Liver (tissue), 9 donors: ENCODE measurements around the gene LCN6. TPM values are rescaled to one million over a fixed set of nuclear protein-coding genes. Genes with fewer than 3 reads are reported as not detected.

Experiments
- DNase-seq: peaks from one replicate; pipeline ENCODE4 v3.0.0-alpha.2; 2017; ENCODE audit warnings: low spot score
- H3K27ac ChIP-seq, 2 donors: one replicate each; pipeline ENCODE4 v1.7.0; 2013; ENCODE audit warnings: inconsistent platforms in 2 of 2, low read length in 2 of 2, control low read depth in 1 of 2, low read depth in 1 of 2, mild to moderate bottlenecking in 1 of 2
- H3K27me3 ChIP-seq, 4 donors: one replicate each; pipeline versions ENCODE4 v1.6.1 to v1.7.0; 2013; ENCODE audit warnings: low read length in 3 of 4, inconsistent platforms in 1 of 4, mild to moderate bottlenecking in 1 of 4, moderate library complexity in 1 of 4; ENCODE audit not compliant: control insufficient read depth in 4 of 4, insufficient read depth in 4 of 4
- H3K36me3 ChIP-seq, 4 donors: one replicate each; pipeline versions ENCODE4 v1.6.1 to v1.7.0; 2013; ENCODE audit warnings: low read length in 3 of 4, mild to moderate bottlenecking in 3 of 4, low read depth in 1 of 4, moderate library complexity in 1 of 4; ENCODE audit not compliant: control insufficient read depth in 4 of 4, insufficient read depth in 3 of 4
- H3K4me1 ChIP-seq, 4 donors: one replicate each; pipeline versions ENCODE4 v1.6.1 to v1.7.0; 2013; ENCODE audit warnings: low read length in 3 of 4, mild to moderate bottlenecking in 3 of 4, moderate library complexity in 1 of 4; ENCODE audit not compliant: control insufficient read depth in 4 of 4, insufficient read depth in 4 of 4
- H3K4me3 ChIP-seq, 3 donors: one replicate each; pipeline versions ENCODE4 v1.6.1 to v1.7.0; 2013; ENCODE audit warnings: low read length in 3 of 3, control low read depth in 1 of 3, low read depth in 1 of 3, mild to moderate bottlenecking in 1 of 3
- H3K9ac ChIP-seq, 2 donors: one replicate each; pipeline ENCODE4 v1.7.0; 2013; ENCODE audit warnings: low read length in 2 of 2, mild to moderate bottlenecking in 2 of 2, moderate library complexity in 2 of 2, control low read depth in 1 of 2, low read depth in 1 of 2
- H3K9me3 ChIP-seq, 4 donors: one replicate each; pipeline versions ENCODE4 v1.6.1 to v1.7.0; 2013; ENCODE audit warnings: low read length in 3 of 4; ENCODE audit not compliant: control insufficient read depth in 4 of 4
- ATF3 ChIP-seq: IDR thresholded peaks from 2 replicates; pipeline ENCODE4 v1.6.1; 2016; ENCODE audit warnings: antibody characterized with exemption
- CTCF ChIP-seq: fragments of 150-350 bp; IDR thresholded peaks from 2 replicates; pipeline ENCODE4 v1.5.1; 2017; ENCODE audit warnings: improper control_type of control experiment, low read depth, low read length; ENCODE audit not compliant: missing input control
- EGR1 ChIP-seq, 2 donors: IDR thresholded peaks; 2 replicates each; pipeline ENCODE4 v1.6.1; 2016 to 2018; ENCODE audit warnings: antibody characterized with exemption in 2 of 2, low read depth in 2 of 2
- FOXA1 ChIP-seq: IDR thresholded peaks from 2 replicates; pipeline ENCODE4 v1.6.1; 2016; ENCODE audit warnings: antibody characterized with exemption
- FOXA2 ChIP-seq: IDR thresholded peaks from 2 replicates; pipeline ENCODE4 v1.6.1; 2016; ENCODE audit warnings: antibody characterized with exemption
- GABPA ChIP-seq, 2 donors: IDR thresholded peaks in 1 of 2; conservative IDR thresholded peaks in 1 of 2; 2 replicates each; pipeline ENCODE4 v1.6.1; 2016; ENCODE audit warnings: antibody characterized with exemption in 2 of 2, mild to moderate bottlenecking in 1 of 2, moderate library complexity in 1 of 2
- HNF4A ChIP-seq, 2 donors: conservative IDR thresholded peaks; 2 replicates each; pipeline ENCODE4 v1.6.1; 2016; ENCODE audit warnings: antibody characterized with exemption in 2 of 2, mild to moderate bottlenecking in 2 of 2
- HNF4G ChIP-seq: IDR thresholded peaks from 2 replicates; pipeline ENCODE4 v1.6.1; 2016; ENCODE audit warnings: antibody characterized with exemption
- JUND ChIP-seq, 2 donors: IDR thresholded peaks; 2 replicates each; pipeline ENCODE4 v1.6.1; 2016; ENCODE audit warnings: antibody characterized with exemption in 2 of 2
- MAX ChIP-seq: IDR thresholded peaks from 2 replicates; pipeline ENCODE4 v1.6.1; 2016; ENCODE audit warnings: antibody characterized with exemption
- NR2F2 ChIP-seq: IDR thresholded peaks from 2 replicates; pipeline ENCODE4 v1.6.1; 2016; ENCODE audit warnings: antibody characterized with exemption
- RAD21 ChIP-seq, 2 donors: IDR thresholded peaks; 2 replicates each; pipeline ENCODE4 v1.6.1; 2016; ENCODE audit warnings: antibody characterized with exemption in 2 of 2, mild to moderate bottlenecking in 2 of 2
- REST ChIP-seq: IDR thresholded peaks from 2 replicates; pipeline ENCODE4 v1.6.1; 2016; ENCODE audit warnings: antibody characterized with exemption, mild to moderate bottlenecking
- RXRA ChIP-seq, 2 donors: IDR thresholded peaks; 2 replicates each; pipeline ENCODE4 v1.6.1; 2017 to 2018; ENCODE audit warnings: antibody characterized with exemption in 2 of 2, mild to moderate bottlenecking in 1 of 2
- SP1 ChIP-seq: IDR thresholded peaks from 2 replicates; pipeline ENCODE4 v1.6.1; 2018; ENCODE audit warnings: antibody characterized with exemption, mild to moderate bottlenecking
- TAF1 ChIP-seq: conservative IDR thresholded peaks from 2 replicates; pipeline ENCODE4 v1.6.1; 2016; ENCODE audit warnings: antibody characterized with exemption, mild to moderate bottlenecking
- YY1 ChIP-seq: IDR thresholded peaks from 2 replicates; pipeline ENCODE4 v1.6.1; 2016; ENCODE audit warnings: antibody characterized with exemption, mild to moderate bottlenecking
- ZBTB33 ChIP-seq: IDR thresholded peaks from 2 replicates; pipeline ENCODE4 v1.6.1; 2016; ENCODE audit warnings: antibody characterized with exemption
- WGBS: extraction: QIAGEN DNeasy Blood & Tissue Kit; methylation state at CpG from one replicate; pipeline ENCODE4 v1.1.7; 2013; 5-methylcytosine and 5-hydroxymethylcytosine counted together
- polyA plus RNA-seq, 2 donors: library from polyadenylated mRNA; stranded (reverse) in 1 of 2; unstranded in 1 of 2; fragments of 200-250 nt in 1 of 2; fragments of >200 nt in 1 of 2; fragmentation: Nextera tagmentation in 1 of 2; extraction: Ambion mirVana in 1 of 2; gene quantifications; one replicate each; pipeline versions ENCODE4 v1.2.1 to v1.2.3, GENCODE V29; 2013 to 2015
- total RNA-seq, 2 donors: library from RNA; depleted of rRNA; stranded (reverse); fragments of >200 nt; gene quantifications; one replicate each; pipeline ENCODE4 v1.2.3, GENCODE V29; 2014
- donor health status: healthy.
- donor health status: healthy.
- donor health status: healthy.
- donor health status: healthy.
- donor health status: healthy.

The LCN6 gene
- total and polyA plus RNA-seq, 4 donors, result 0.14 to 0.32 TPM; not detected in 2

- Histone ChIP-seq H3K27me3 (no peaks in the 10 kb centered on the region), H3K4me3 (peak overlapping the region in 1 of 3 donors; percentile 23), H3K27ac (peak overlapping the region; percentile 89 to 93), H3K9me3 (no peaks in the 10 kb centered on the region), H3K36me3 (no peaks in the 10 kb centered on the region), H3K9ac (peak overlapping the region in 1 of 2 donors; percentile 21), H3K4me1 (peaks cover 19 to 58% (median 52%) of the 10 kb centered on the region in 4 donors)
- DNase-seq, result no peak
- TF ChIP-seq RXRA (IDR thresholded peaks at IDR 0.05), result peak; percentile 81 to 86
- peak in 1 of 2 donors; percentile 31 for TF ChIP-seq RAD21 (IDR thresholded peaks at IDR 0.05)
- no peak for TF ChIP-seq FOXA1
- peak; percentile 15 to 71 for TF ChIP-seq JUND (IDR thresholded peaks at IDR 0.05)
- peak; percentile 48 for TF ChIP-seq NR2F2
- peak in 1 of 2 donors; percentile 11 for TF ChIP-seq GABPA (IDR thresholded peaks at IDR 0.05 in 1 of 2, conservative IDR thresholded peaks at IDR 0.05 in 1 of 2)
- TF ChIP-seq YY1, result peak; percentile 49
- peak; percentile 28 for TF ChIP-seq REST
- TF ChIP-seq EGR1 (IDR thresholded peaks at IDR 0.05; ENCODE audit: low read depth in 2 of 2), result no peak
- peak; percentile 85 to 86 for TF ChIP-seq HNF4A (conservative IDR thresholded peaks at IDR 0.05)
- peak; percentile 64 for TF ChIP-seq HNF4G
- TF ChIP-seq ATF3, result peak; percentile 47
- TF ChIP-seq FOXA2, result peak; percentile 53
- peak; percentile 41 for TF ChIP-seq TAF1
- TF ChIP-seq CTCF, result no peak
- peak; percentile 69 for TF ChIP-seq ZBTB33
- no peak for TF ChIP-seq MAX
- peak; percentile 83 for TF ChIP-seq SP1
- 22% methylated on average over 20 of the region's 20 CpGs for WGBS
Measured at GRCh38 chr9:136697821-136698526, 50.4 kb downstream of the LCN6 start.
